Measurements from ENCODE around the gene SH2D1B.

GRCh38 chr1:162406811-162407210, 5.1 kb downstream of the SH2D1B start:
- TF ChIP-seq CTCF (IDR thresholded peaks at IDR 0.05) (no peak), POLR2A (IDR thresholded peaks at IDR 0.05) (no peak)

All from Peyer's patch (tissue), 4 donors.